ENCODE measurements around the gene PEAK1. TPM values are rescaled to one million over a fixed set of nuclear protein-coding genes. Genes with fewer than 3 reads are reported as not detected.
A peak's percentile ranks its signal among the peaks of the same experiment; 100 is the strongest.
"Not testable (repeated sequence)": the region's sequence is repeated elsewhere in the genome, so short reads cannot be mapped to it uniquely, and the experiment has no call there.

PEAK1 gene
- total RNA-seq, 2 experiments from 2014 or later: 29.1 to 33.0 TPM

- H3K27ac Mint-ChIP-seq: no peak overlapping the region
- DNase-seq: no peak
- ATAC-seq: no peak
- peaks cover 10% of the 10 kb centered on the region for H3K4me1 Mint-ChIP-seq
- CTCF ChIA-PET: interaction anchor here (1.7 kb wide), 1 partner anchor 9 kb away, joined by 6 read pairs; no protein-coding TSS in a partner anchor
- no peak overlapping the region for H3K4me3 Mint-ChIP-seq
- H3K36me3 Mint-ChIP-seq: peaks cover 5% of the 10 kb centered on the region
- no peaks in the 10 kb centered on the region for H3K27me3 Mint-ChIP-seq
- H3K9me3 Mint-ChIP-seq (ENCODE audit: low read depth): no peaks in the 10 kb centered on the region
Measured at GRCh38 chr15:77168141-77168540, 251.8 kb downstream of the PEAK1 start.

DNA sequence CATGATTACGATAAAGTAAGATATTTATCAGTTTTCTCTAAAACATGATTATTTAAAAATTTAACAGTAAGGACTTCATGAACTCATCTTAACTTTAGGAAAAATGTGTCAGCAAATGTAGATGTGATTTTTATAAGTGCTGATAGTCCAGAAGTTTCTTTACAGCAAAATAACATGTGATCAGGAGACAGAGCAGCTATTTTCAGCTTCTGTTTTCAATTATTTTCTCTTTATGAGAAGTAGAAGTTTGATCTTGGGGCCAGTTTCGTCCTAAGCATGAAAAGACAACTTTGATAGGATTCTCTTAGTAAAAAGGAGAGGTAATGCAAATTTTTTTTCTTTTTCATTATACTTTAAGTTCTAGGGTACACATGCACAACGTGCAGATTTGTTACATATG lies 252.5 kb downstream of the PEAK1 start:
- no peak overlapping the region for H3K27ac Mint-ChIP-seq
- DNase-seq (no peak), ATAC-seq (no peak)
- H3K27me3 Mint-ChIP-seq: no peaks in the 10 kb centered on the region
- no peak overlapping the region for H3K4me3 Mint-ChIP-seq
- H3K36me3 Mint-ChIP-seq: peaks cover 3% of the 10 kb centered on the region
- CTCF ChIA-PET: interaction anchor here (1.5 to 1.7 kb wide), 2 partner anchors 10 to 19 kb away, joined by 3 to 6 read pairs; no protein-coding TSS in a partner anchor
- peaks cover 15% of the 10 kb centered on the region for H3K4me1 Mint-ChIP-seq
- H3K9me3 Mint-ChIP-seq (ENCODE audit: low read depth): no peaks in the 10 kb centered on the region

- ATAC-seq: no peak
- DNase-seq: no peak
- H3K4me3 Mint-ChIP-seq: no peak overlapping the region
- H3K27ac Mint-ChIP-seq: no peak overlapping the region
- peaks cover 20% of the 10 kb centered on the region for H3K4me1 Mint-ChIP-seq
- CTCF ChIA-PET: no interaction called here
- H3K27me3 Mint-ChIP-seq: no peaks in the 10 kb centered on the region
- no peaks in the 10 kb centered on the region for H3K36me3 Mint-ChIP-seq
- H3K9me3 Mint-ChIP-seq (ENCODE audit: low read depth): no peaks in the 10 kb centered on the region
Measured at GRCh38 chr15:77163781-77164384, 256.0 kb downstream of the PEAK1 start.

DNA sequence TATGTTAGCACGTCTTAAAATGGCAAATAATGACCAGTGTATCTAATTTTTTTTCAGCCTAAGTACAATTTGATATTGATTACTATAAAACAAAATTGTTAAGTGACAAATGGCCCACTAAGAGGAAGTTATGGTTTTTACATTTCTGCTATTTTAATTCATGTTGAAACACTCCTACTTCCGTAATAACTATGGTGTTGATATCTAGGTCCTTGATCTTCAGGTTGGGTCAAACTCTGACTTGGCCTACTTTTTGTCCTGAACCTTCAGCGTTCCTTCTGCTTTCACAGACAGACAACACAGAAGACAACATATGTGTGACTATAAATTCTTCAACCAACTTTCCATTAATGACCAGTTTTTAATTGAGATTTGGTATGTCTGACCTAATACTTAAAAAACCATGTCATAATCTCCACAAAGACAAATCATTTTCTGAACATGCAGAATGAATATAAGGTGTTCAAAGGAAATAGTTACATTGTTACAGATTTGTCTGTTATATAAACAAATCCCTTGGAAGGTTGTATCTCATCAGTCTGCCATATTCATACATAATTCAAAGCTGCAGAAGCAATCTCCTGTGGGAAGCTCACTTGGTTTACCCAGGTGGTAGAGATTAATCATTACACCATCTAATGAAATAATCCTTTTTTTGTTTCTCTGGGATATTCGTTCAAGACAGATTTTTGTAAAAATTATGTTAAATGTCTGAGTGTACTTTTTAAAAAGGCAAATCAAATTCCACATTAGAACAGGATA lies 256.9 kb downstream of the PEAK1 start:
- H3K27me3 Mint-ChIP-seq: no peaks in the 10 kb centered on the region
- no peak overlapping the region for H3K27ac Mint-ChIP-seq
- ATAC-seq (no peak), DNase-seq (no peak)
- CTCF ChIA-PET: no interaction called here
- no peaks in the 10 kb centered on the region for H3K9me3 Mint-ChIP-seq (ENCODE audit: low read depth)
- H3K36me3 Mint-ChIP-seq: no peaks in the 10 kb centered on the region
- no peak overlapping the region for H3K4me3 Mint-ChIP-seq
- H3K4me1 Mint-ChIP-seq: peaks cover 20% of the 10 kb centered on the region

DNA sequence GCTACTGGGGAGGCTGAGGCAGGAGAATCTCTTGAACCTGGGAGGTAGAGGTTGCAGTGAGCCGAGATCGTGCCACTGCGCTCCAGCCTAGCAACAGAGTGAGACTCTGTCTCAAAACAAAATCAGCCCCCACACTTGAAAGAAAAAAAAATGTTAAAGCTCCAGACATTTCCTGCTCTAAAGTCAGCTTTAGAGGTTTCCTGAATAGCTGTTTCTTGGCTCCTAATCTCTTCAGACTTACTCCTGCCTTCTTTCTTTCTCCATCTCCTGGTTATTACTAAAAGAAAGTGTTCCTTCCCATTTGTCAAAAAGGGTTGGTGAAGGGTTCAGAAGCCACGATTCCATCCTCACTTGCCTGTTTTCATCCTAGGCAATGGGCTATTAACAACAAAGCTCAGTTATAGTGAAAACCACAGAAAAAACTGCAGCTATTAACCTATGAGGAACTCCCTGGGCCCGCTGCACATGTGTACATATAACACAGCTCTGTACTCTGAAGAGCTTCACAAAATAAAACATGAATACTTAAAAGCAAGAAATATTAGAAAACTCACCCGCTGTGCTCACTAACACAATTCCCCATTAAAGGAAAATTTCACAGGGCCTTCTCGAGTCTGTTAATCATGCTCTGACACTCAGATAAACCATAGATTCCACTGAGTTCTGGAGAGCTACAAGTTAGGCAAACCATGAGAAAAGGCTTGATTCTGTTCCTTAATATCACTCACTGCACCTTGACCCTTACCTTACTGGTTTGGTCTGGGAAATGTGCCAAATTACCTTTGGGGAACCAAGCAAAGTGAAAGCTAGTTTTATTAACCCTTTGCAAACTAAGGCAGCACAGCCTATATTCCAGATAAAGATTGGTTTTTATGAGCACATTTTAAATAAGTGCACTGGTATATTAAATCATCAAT lies 259.1 kb downstream of the PEAK1 start:
- peak overlapping the region; percentile 46 for H3K27ac Mint-ChIP-seq
- peaks cover 25% of the 10 kb centered on the region for H3K4me1 Mint-ChIP-seq
- ATAC-seq (peak; percentile 30), DNase-seq (no peak)
- peaks cover 14% of the 10 kb centered on the region for H3K36me3 Mint-ChIP-seq
- CTCF ChIA-PET: interaction anchor here (0.7 to 2.2 kb wide), 4 partner anchors 20 to 383 kb away, joined by 4 to 11 read pairs (median 4); no protein-coding TSS in a partner anchor
- no peaks in the 10 kb centered on the region for H3K27me3 Mint-ChIP-seq
- H3K9me3 Mint-ChIP-seq (ENCODE audit: low read depth): no peaks in the 10 kb centered on the region
- H3K4me3 Mint-ChIP-seq: no peak overlapping the region

GRCh38 chr15:77156000-77156399 lies 263.9 kb downstream of the PEAK1 start:
- H3K27ac Mint-ChIP-seq; ATAC-seq; H3K9me3 Mint-ChIP-seq (ENCODE audit: low read depth); CTCF ChIA-PET; H3K4me3 Mint-ChIP-seq; H3K27me3 Mint-ChIP-seq: not testable (repeated sequence)
- DNase-seq: peak; percentile 71
- H3K4me1 Mint-ChIP-seq: peaks cover 16% of the 10 kb centered on the region
- peaks cover 17% of the 10 kb centered on the region for H3K36me3 Mint-ChIP-seq

GRCh38 chr15:77148191-77148590 lies 271.7 kb downstream of the PEAK1 start:
- DNase-seq (no peak), ATAC-seq (no peak)
- H3K27ac Mint-ChIP-seq: no peak overlapping the region
- H3K4me1 Mint-ChIP-seq: peaks cover 6% of the 10 kb centered on the region
- no peak overlapping the region for H3K4me3 Mint-ChIP-seq
- CTCF ChIA-PET: no interaction called here
- peaks cover 8% of the 10 kb centered on the region for H3K36me3 Mint-ChIP-seq
- H3K27me3 Mint-ChIP-seq: no peaks in the 10 kb centered on the region
- H3K9me3 Mint-ChIP-seq (ENCODE audit: low read depth): peaks cover 2% of the 10 kb centered on the region

GRCh38 chr15:77145370-77145769 lies 274.5 kb downstream of the PEAK1 start:
- Mint-ChIP-seq H3K9me3 (ENCODE audit: low read depth) (no peaks in the 10 kb centered on the region), H3K27ac (no peak overlapping the region), H3K4me1 (peaks cover 6% of the 10 kb centered on the region), H3K4me3 (no peak overlapping the region), H3K36me3 (peaks cover 21% of the 10 kb centered on the region), H3K27me3 (no peaks in the 10 kb centered on the region)
- DNase-seq (no peak), ATAC-seq (no peak)
- CTCF ChIA-PET: interaction anchor here (1.1 to 1.2 kb wide), 2 partner anchors 27 to 38 kb away, joined by 3 to 7 read pairs; no protein-coding TSS in a partner anchor

DNA sequence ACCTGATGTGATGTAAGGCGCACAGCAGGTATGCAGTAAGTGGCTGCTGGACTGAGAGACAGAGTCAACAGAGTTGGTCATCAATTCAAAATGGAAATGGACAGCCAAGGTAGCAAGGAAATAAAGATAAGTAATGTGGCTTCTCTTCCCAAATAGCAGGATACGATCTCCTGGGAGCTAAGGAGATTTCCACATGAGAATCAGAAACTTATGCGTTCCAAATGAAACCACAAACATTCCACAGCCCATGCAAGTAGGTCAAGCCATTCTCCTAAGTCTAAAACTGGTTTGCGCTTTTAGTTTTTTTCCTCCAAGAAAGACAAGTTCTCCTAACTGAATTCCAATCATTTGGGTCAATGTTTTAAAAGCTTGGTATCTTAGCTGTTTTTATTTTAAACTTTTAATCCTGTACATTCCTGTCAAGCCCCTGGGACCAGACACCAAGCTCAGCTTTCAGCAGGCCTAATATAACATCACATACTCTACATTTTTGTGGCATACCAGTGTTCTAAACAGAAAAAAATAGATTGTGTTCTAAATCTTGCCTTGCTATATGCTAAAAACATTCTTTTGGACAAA lies 275.3 kb downstream of the PEAK1 start:
- H3K27ac Mint-ChIP-seq: no peak overlapping the region
- H3K36me3 Mint-ChIP-seq: peaks cover 23% of the 10 kb centered on the region
- DNase-seq (no peak), ATAC-seq (no peak)
- CTCF ChIA-PET: interaction anchor here (0.9 to 1.1 kb wide), 2 partner anchors 26 to 171 kb away, joined by 3 to 7 read pairs; no protein-coding TSS in a partner anchor
- H3K9me3 Mint-ChIP-seq (ENCODE audit: low read depth): no peaks in the 10 kb centered on the region
- no peaks in the 10 kb centered on the region for H3K27me3 Mint-ChIP-seq
- H3K4me3 Mint-ChIP-seq: no peak overlapping the region
- peaks cover 6% of the 10 kb centered on the region for H3K4me1 Mint-ChIP-seq

DNA sequence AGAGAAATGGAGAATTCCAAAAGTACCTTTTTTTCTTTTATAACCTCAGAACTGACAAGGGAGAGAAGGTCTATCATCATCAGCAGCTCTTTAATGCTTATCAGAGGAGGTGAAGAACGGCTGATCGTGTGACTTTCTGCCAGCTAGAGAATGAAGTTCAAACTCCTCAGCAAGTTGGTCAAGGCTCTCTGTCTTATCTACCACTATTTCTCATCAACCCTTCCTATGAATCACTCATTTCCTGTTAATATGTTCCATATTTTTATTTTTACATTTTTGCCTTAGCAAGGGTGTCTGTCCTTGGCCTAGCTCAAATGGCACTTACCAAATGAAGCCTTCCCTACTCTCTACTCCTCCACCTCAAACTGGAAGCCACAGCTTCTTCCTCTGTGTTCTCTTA lies 275.9 kb downstream of the PEAK1 start:
- CTCF ChIA-PET: interaction anchor here (1.1 kb wide), 1 partner anchor 26 kb away, joined by 7 read pairs; no protein-coding TSS in a partner anchor
- ATAC-seq (no peak), DNase-seq (no peak)
- H3K4me3 Mint-ChIP-seq: no peak overlapping the region
- no peaks in the 10 kb centered on the region for H3K9me3 Mint-ChIP-seq (ENCODE audit: low read depth)
- no peaks in the 10 kb centered on the region for H3K27me3 Mint-ChIP-seq
- H3K27ac Mint-ChIP-seq: no peak overlapping the region
- H3K36me3 Mint-ChIP-seq: peaks cover 23% of the 10 kb centered on the region
- peaks cover 6% of the 10 kb centered on the region for H3K4me1 Mint-ChIP-seq

GRCh38 chr15:77143616-77144015 lies 276.3 kb downstream of the PEAK1 start:
- Mint-ChIP-seq H3K27ac (no peak overlapping the region), H3K27me3 (no peaks in the 10 kb centered on the region), H3K4me1 (peaks cover 6% of the 10 kb centered on the region), H3K4me3 (no peak overlapping the region), H3K36me3 (peaks cover 23% of the 10 kb centered on the region), H3K9me3 (ENCODE audit: low read depth) (no peaks in the 10 kb centered on the region)
- CTCF ChIA-PET: no interaction called here
- ATAC-seq: no peak
- no peak for DNase-seq

- H3K4me1 Mint-ChIP-seq: peaks cover 6% of the 10 kb centered on the region
- no peaks in the 10 kb centered on the region for H3K27me3 Mint-ChIP-seq
- H3K36me3 Mint-ChIP-seq: peaks cover 23% of the 10 kb centered on the region
- no peak for DNase-seq
- no peaks in the 10 kb centered on the region for H3K9me3 Mint-ChIP-seq (ENCODE audit: low read depth)
- H3K4me3 Mint-ChIP-seq: no peak overlapping the region
- no peak for ATAC-seq
- CTCF ChIA-PET: no interaction called here
- H3K27ac Mint-ChIP-seq: no peak overlapping the region
Measured at GRCh38 chr15:77143191-77143590, 276.7 kb downstream of the PEAK1 start.

DNA sequence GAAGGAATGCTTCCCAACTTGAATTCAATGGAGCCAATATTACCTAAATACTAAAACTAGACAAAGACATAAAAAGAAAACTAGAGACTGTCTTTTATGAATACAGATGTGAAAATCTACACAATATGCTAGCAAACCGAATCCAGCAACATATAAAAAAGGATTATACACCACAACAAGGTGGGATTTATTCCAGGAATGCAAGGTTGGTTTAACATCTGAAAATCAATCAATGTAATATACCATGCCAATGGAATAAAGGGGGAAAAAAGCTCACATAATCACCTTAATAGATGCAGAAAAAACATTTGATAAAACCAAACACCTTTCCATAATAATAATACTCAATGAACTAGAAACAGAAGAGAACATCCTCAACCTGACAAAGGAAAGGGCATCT lies 279.7 kb downstream of the PEAK1 start:
- peaks cover 37% of the 10 kb centered on the region for H3K36me3 Mint-ChIP-seq

More for the DNA sequence above, 279.7 kb downstream of the PEAK1 start:
- H3K4me1 Mint-ChIP-seq: peaks cover 6% of the 10 kb centered on the region
- DNase-seq (no peak), ATAC-seq (no peak)
- H3K4me3 Mint-ChIP-seq: no peak overlapping the region
- no peaks in the 10 kb centered on the region for H3K9me3 Mint-ChIP-seq (ENCODE audit: low read depth)
- no peaks in the 10 kb centered on the region for H3K27me3 Mint-ChIP-seq
- CTCF ChIA-PET: interaction anchor here (1.9 kb wide), 1 partner anchor 403 kb away, joined by 4 read pairs; no protein-coding TSS in a partner anchor
- no peak overlapping the region for H3K27ac Mint-ChIP-seq

All from activated CD8-positive, alpha-beta memory T cell treated with anti-CD3 and anti-CD28 coated beads, Interleukin-2, amount 10 ng/mL, durations not matched to agents 7 days and 5 days (primary cell).